ENCODE data around the gene C10orf53.

The C10orf53 gene

GRCh38 chr10:49689882-49690510 is 10.5 kb downstream of the C10orf53 start:
- no peak overlapping the region for H3K4me3 ChIP-seq (ENCODE audit: low read depth, low read length)
- peaks cover 94% of the 10 kb centered on the region for H3K27me3 ChIP-seq (ENCODE audit: insufficient read depth, low read length)
- no peaks in the 10 kb centered on the region for H3K79me2 ChIP-seq (ENCODE audit: control insufficient read depth, insufficient read depth, low read length, unreplicated experiment)
- H3K36me3 ChIP-seq (ENCODE audit: insufficient read depth, low read length), result no peaks in the 10 kb centered on the region
- no peak overlapping the region for H2AFZ ChIP-seq (ENCODE audit: low read length, unreplicated experiment)
- no peaks in the 10 kb centered on the region for H3K4me1 ChIP-seq (ENCODE audit: control insufficient read depth, insufficient read depth, low read length, unreplicated experiment)
- no peak overlapping the region for H3K27ac ChIP-seq (ENCODE audit: low read depth, low read length)

GRCh38 chr10:49690698-49691356 is 11.4 kb downstream of the C10orf53 start:
- Histone ChIP-seq H3K79me2 (ENCODE audit: control insufficient read depth, insufficient read depth, low read length, unreplicated experiment) (no peaks in the 10 kb centered on the region), H3K27ac (ENCODE audit: low read depth, low read length) (no peak overlapping the region), H2AFZ (ENCODE audit: low read length, unreplicated experiment) (no peak overlapping the region), H3K4me1 (ENCODE audit: control insufficient read depth, insufficient read depth, low read length, unreplicated experiment) (no peaks in the 10 kb centered on the region), H3K4me3 (ENCODE audit: low read depth, low read length) (no peak overlapping the region), H3K27me3 (ENCODE audit: insufficient read depth, low read length) (peaks cover 94% of the 10 kb centered on the region), H3K36me3 (ENCODE audit: insufficient read depth, low read length) (no peaks in the 10 kb centered on the region)

- no peaks in the 10 kb centered on the region for H3K36me3 ChIP-seq (ENCODE audit: insufficient read depth, low read length)
Observed at GRCh38 chr10:49691588-49691987, 12.1 kb downstream of the C10orf53 start.

GRCh38 chr10:49694466-49694865 is 15.0 kb downstream of the C10orf53 start:
- H3K79me2 ChIP-seq (ENCODE audit: control insufficient read depth, insufficient read depth, low read length, unreplicated experiment), result no peaks in the 10 kb centered on the region
- H3K4me3 ChIP-seq (ENCODE audit: low read depth, low read length), result no peak overlapping the region
- no peak overlapping the region for H2AFZ ChIP-seq (ENCODE audit: low read length, unreplicated experiment)
- H3K36me3 ChIP-seq (ENCODE audit: insufficient read depth, low read length), result no peaks in the 10 kb centered on the region
- H3K27ac ChIP-seq (ENCODE audit: low read depth, low read length), result no peak overlapping the region
- no peaks in the 10 kb centered on the region for H3K4me1 ChIP-seq (ENCODE audit: control insufficient read depth, insufficient read depth, low read length, unreplicated experiment)
- H3K27me3 ChIP-seq (ENCODE audit: insufficient read depth, low read length), result peaks cover 93% of the 10 kb centered on the region

More at GRCh38 chr10:49691588-49691987, 12.1 kb downstream of the C10orf53 start:
- Histone ChIP-seq H3K4me3 (ENCODE audit: low read depth, low read length) (no peak overlapping the region), H3K27ac (ENCODE audit: low read depth, low read length) (no peak overlapping the region), H3K79me2 (ENCODE audit: control insufficient read depth, insufficient read depth, low read length, unreplicated experiment) (no peaks in the 10 kb centered on the region), H3K27me3 (ENCODE audit: insufficient read depth, low read length) (peaks cover 100% of the 10 kb centered on the region), H2AFZ (ENCODE audit: low read length, unreplicated experiment) (no peak overlapping the region), H3K4me1 (ENCODE audit: control insufficient read depth, insufficient read depth, low read length, unreplicated experiment) (no peaks in the 10 kb centered on the region)

GRCh38 chr10:49696311-49696710 is 16.9 kb downstream of the C10orf53 start:
- Histone ChIP-seq H3K4me1 (ENCODE audit: control insufficient read depth, insufficient read depth, low read length, unreplicated experiment) (no peaks in the 10 kb centered on the region), H3K79me2 (ENCODE audit: control insufficient read depth, insufficient read depth, low read length, unreplicated experiment) (no peaks in the 10 kb centered on the region), H3K36me3 (ENCODE audit: insufficient read depth, low read length) (no peaks in the 10 kb centered on the region), H2AFZ (ENCODE audit: low read length, unreplicated experiment) (no peak overlapping the region), H3K27ac (ENCODE audit: low read depth, low read length) (no peak overlapping the region), H3K27me3 (ENCODE audit: insufficient read depth, low read length) (peaks cover 92% of the 10 kb centered on the region), H3K4me3 (ENCODE audit: low read depth, low read length) (no peak overlapping the region)

- Histone ChIP-seq H3K27ac (ENCODE audit: low read depth, low read length) (no peak overlapping the region), H3K4me1 (ENCODE audit: control insufficient read depth, insufficient read depth, low read length, unreplicated experiment) (no peaks in the 10 kb centered on the region), H2AFZ (ENCODE audit: low read length, unreplicated experiment) (no peak overlapping the region), H3K27me3 (ENCODE audit: insufficient read depth, low read length) (peaks cover 86% of the 10 kb centered on the region), H3K36me3 (ENCODE audit: insufficient read depth, low read length) (no peaks in the 10 kb centered on the region), H3K4me3 (ENCODE audit: low read depth, low read length) (no peak overlapping the region), H3K79me2 (ENCODE audit: control insufficient read depth, insufficient read depth, low read length, unreplicated experiment) (no peaks in the 10 kb centered on the region)
Observed at GRCh38 chr10:49698679-49699078, 19.2 kb downstream of the C10orf53 start.

- no peak overlapping the region for H3K27ac ChIP-seq (ENCODE audit: low read depth, low read length)
- no peaks in the 10 kb centered on the region for H3K4me1 ChIP-seq (ENCODE audit: control insufficient read depth, insufficient read depth, low read length, unreplicated experiment)
- peaks cover 82% of the 10 kb centered on the region for H3K27me3 ChIP-seq (ENCODE audit: insufficient read depth, low read length)
- H2AFZ ChIP-seq (ENCODE audit: low read length, unreplicated experiment), result no peak overlapping the region
- H3K79me2 ChIP-seq (ENCODE audit: control insufficient read depth, insufficient read depth, low read length, unreplicated experiment), result no peaks in the 10 kb centered on the region
- H3K4me3 ChIP-seq (ENCODE audit: low read depth, low read length), result no peak overlapping the region
- no peaks in the 10 kb centered on the region for H3K36me3 ChIP-seq (ENCODE audit: insufficient read depth, low read length)
Observed at GRCh38 chr10:49700211-49700610, 20.8 kb downstream of the C10orf53 start.

- Histone ChIP-seq H2AFZ (ENCODE audit: low read length, unreplicated experiment) (no peak overlapping the region), H3K4me3 (ENCODE audit: low read depth, low read length) (no peak overlapping the region), H3K27me3 (ENCODE audit: insufficient read depth, low read length) (peaks cover 82% of the 10 kb centered on the region), H3K79me2 (ENCODE audit: control insufficient read depth, insufficient read depth, low read length, unreplicated experiment) (no peaks in the 10 kb centered on the region), H3K27ac (ENCODE audit: low read depth, low read length) (no peak overlapping the region), H3K36me3 (ENCODE audit: insufficient read depth, low read length) (no peaks in the 10 kb centered on the region), H3K4me1 (ENCODE audit: control insufficient read depth, insufficient read depth, low read length, unreplicated experiment) (no peaks in the 10 kb centered on the region)
Observed at GRCh38 chr10:49700997-49701396, 21.5 kb downstream of the C10orf53 start.

GRCh38 chr10:49707585-49707984 is 28.1 kb downstream of the C10orf53 start:
- Histone ChIP-seq H3K27ac (ENCODE audit: low read depth, low read length) (no peak overlapping the region), H3K79me2 (ENCODE audit: control insufficient read depth, insufficient read depth, low read length, unreplicated experiment) (no peaks in the 10 kb centered on the region), H2AFZ (ENCODE audit: low read length, unreplicated experiment) (no peak overlapping the region), H3K27me3 (ENCODE audit: insufficient read depth, low read length) (peaks cover 93% of the 10 kb centered on the region), H3K4me3 (ENCODE audit: low read depth, low read length) (no peak overlapping the region), H3K4me1 (ENCODE audit: control insufficient read depth, insufficient read depth, low read length, unreplicated experiment) (no peaks in the 10 kb centered on the region), H3K36me3 (ENCODE audit: insufficient read depth, low read length) (no peaks in the 10 kb centered on the region)

- no peaks in the 10 kb centered on the region for H3K79me2 ChIP-seq (ENCODE audit: control insufficient read depth, insufficient read depth, low read length, unreplicated experiment)
- H3K27me3 ChIP-seq (ENCODE audit: insufficient read depth, low read length), result peaks cover 86% of the 10 kb centered on the region
- no peaks in the 10 kb centered on the region for H3K36me3 ChIP-seq (ENCODE audit: insufficient read depth, low read length)
- no peaks in the 10 kb centered on the region for H3K4me1 ChIP-seq (ENCODE audit: control insufficient read depth, insufficient read depth, low read length, unreplicated experiment)
- H3K27ac ChIP-seq (ENCODE audit: low read depth, low read length), result no peak overlapping the region
- H2AFZ ChIP-seq (ENCODE audit: low read length, unreplicated experiment), result no peak overlapping the region
- no peak overlapping the region for H3K4me3 ChIP-seq (ENCODE audit: low read depth, low read length)
Observed at GRCh38 chr10:49709934-49710333, 30.5 kb downstream of the C10orf53 start.

GRCh38 chr10:49710966-49711365 is 31.5 kb downstream of the C10orf53 start:
- Histone ChIP-seq H3K79me2 (ENCODE audit: control insufficient read depth, insufficient read depth, low read length, unreplicated experiment) (no peaks in the 10 kb centered on the region), H3K27ac (ENCODE audit: low read depth, low read length) (no peak overlapping the region), H3K27me3 (ENCODE audit: insufficient read depth, low read length) (peaks cover 76% of the 10 kb centered on the region), H3K36me3 (ENCODE audit: insufficient read depth, low read length) (no peaks in the 10 kb centered on the region), H3K4me1 (ENCODE audit: control insufficient read depth, insufficient read depth, low read length, unreplicated experiment) (no peaks in the 10 kb centered on the region), H3K4me3 (ENCODE audit: low read depth, low read length) (no peak overlapping the region), H2AFZ (ENCODE audit: low read length, unreplicated experiment) (no peak overlapping the region)

All from ACC112 (cell line).